D721Med (cell line): ENCODE data around the gene NPLOC4.
"Not testable (repeated sequence)": the region's sequence is repeated elsewhere in the genome, so short reads cannot be mapped to it uniquely, and the experiment has no call there.

ENCODE experiments used
- DNase-seq: peaks from one replicate; pipeline ENCODE4 v3.0.0; 2011; ENCODE audit warnings: low spot score; ENCODE audit not compliant: insufficient read length
- FAIRE-seq: peaks from 2 replicates; lab custom pipeline; 2011; peaks lifted over from hg19 to GRCh38; lab: Jason Lieb, UNC
- CTCF ChIP-seq: IDR thresholded peaks from 2 replicates; pipeline ENCODE4 v1.5.1; 2012; ENCODE audit warnings: mild to moderate bottlenecking, control low read depth; ENCODE audit not compliant: insufficient read depth; ENCODE audit errors: missing control alignments

NPLOC4 gene

GRCh38 chr17:81635973-81636504 is 873 bp downstream of the NPLOC4 start:
- no peak for TF ChIP-seq CTCF
- FAIRE-seq (no peak), DNase-seq (no peak)

- no peak for DNase-seq
- FAIRE-seq = no peak
- no peak for TF ChIP-seq CTCF
Observed at GRCh38 chr17:81635431-81635830, 1.5 kb downstream of the NPLOC4 start.

DNA sequence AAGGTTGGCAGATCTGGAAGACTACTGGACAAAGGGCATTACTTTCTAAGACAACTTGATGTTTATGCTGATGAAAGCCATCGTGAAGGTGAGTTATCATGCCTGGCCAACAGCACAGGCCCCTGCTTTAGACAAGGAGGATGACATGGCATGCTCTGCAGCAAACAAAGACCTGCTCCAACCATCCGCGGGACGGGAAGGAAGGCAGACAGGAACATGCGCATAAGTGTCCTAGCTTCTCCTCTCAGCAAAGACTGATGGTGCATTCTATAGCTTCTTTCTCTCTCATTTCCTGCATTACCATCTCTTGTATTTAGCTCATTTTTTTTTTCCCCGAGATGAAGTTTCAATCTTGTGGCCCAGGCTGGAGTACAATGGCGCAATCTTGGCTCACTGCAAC is 5.4 kb downstream of the NPLOC4 start:
- FAIRE-seq (no peak), DNase-seq (no peak)
- TF ChIP-seq CTCF = no peak

DNA sequence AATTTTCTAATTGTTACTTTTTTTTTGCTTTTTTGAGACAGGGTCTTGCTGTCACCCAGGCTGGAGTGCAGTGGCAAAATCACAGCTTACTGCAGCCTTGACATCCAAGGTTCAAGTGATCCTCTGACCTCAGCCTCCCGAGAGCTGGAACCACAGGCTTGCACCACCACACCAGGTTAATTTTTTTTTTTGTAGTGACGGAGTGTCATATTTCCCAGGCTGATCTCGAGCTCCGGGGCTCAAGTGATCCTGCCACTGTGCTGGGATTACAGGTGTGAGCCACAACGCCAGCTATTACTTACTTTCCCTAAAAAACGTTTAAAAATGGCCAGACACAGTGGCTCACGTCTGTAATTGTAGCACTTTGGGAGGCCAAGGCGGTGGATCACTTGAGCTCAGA is 6.6 kb downstream of the NPLOC4 start:
- DNase-seq = no peak
- no peak for FAIRE-seq
- TF ChIP-seq CTCF = no peak

DNA sequence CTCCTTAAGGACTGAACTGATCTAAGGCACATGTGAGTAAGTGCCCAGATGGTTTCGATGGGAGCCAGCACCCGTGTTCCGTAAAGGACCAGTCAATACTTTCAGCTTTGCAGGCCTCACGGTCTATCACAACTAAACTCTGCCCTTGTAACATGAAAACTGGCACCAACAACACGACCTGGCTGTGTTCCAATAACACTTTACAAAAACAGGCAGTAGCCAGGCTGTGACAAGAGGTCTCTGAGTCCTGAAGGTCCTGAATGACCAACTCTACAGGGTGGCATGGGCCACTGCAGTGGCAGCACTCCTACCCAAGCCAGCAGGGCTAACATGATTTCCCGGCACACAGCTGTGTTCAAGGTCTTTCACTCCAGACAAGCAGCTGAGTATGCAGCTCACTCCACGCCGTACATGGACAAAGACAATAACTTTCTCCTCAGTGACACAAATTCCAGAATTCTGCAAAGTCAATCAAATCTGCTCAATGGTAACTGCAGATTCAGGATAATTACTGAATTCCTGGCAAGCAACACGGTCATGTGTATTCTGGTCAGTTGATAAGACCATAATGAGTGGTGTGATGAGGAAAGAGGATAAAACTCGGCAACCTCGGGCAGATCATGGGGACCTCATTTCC is 15.3 kb downstream of the NPLOC4 start:
- no peak for DNase-seq
- no peak for FAIRE-seq

DNA sequence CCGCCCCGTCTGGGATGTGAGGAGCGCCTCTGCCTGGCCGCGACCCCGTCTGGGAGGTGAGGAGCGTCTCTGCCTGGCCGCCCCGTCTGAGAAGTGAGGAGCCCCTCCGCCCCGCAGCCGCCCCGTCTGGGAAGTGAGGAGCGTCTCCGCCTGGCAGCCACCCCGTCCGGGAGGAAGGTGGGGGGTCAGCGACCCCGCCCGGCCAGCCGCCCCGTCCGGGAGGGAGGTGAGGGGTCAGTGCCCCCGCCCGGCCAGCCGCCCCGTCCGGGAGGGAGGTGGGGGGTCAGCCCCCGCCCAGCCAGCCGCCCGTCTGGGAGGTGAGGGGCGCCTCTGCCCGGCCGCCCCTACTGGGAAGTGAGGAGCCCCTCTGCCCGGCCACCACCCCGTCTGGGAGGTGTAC is 18.6 kb downstream of the NPLOC4 start:
- not testable (repeated sequence) for FAIRE-seq, DNase-seq

More for the DNA sequence above, 15.3 kb downstream of the NPLOC4 start:
- no peak for TF ChIP-seq CTCF

DNA sequence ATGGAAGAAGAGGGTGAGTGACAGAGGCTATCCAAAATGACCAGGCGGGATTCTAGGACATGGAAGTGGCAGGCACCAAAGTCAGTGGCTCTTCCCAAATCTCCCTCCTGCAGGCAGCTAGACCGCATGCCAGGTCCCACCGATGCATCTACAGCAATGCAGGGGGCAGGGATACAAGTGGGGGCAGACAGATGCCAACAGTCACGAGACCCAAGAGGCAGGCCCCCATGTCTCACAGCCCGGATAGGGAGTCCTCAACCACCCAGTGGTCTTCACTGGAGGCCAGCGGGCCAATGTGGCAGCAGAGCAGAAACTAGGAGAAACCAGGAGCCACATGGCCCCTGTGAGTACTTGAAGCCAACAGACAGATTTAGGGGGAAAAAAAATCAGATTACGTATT is 20.0 kb downstream of the NPLOC4 start:
- TF ChIP-seq CTCF = no peak
- FAIRE-seq (no peak), DNase-seq (no peak)
